ENCODE results near the gene PHACTR1. TPM values are rescaled to one million over a fixed set of nuclear protein-coding genes. Genes with fewer than 3 reads are reported as not detected.

The PHACTR1 gene
- total RNA-seq, 4 donors from 2014 or later: 1.5 to 3.6 (median 2.5) TPM

GRCh38 chr6:12886961-12887775 is 170.6 kb downstream of the PHACTR1 start:
- no peak for DNase-seq (ENCODE audit: low spot score in 2 of 2)
- no peak for TF ChIP-seq POLR2A (IDR thresholded peaks at IDR 0.05)
- TF ChIP-seq, protein P1, sequence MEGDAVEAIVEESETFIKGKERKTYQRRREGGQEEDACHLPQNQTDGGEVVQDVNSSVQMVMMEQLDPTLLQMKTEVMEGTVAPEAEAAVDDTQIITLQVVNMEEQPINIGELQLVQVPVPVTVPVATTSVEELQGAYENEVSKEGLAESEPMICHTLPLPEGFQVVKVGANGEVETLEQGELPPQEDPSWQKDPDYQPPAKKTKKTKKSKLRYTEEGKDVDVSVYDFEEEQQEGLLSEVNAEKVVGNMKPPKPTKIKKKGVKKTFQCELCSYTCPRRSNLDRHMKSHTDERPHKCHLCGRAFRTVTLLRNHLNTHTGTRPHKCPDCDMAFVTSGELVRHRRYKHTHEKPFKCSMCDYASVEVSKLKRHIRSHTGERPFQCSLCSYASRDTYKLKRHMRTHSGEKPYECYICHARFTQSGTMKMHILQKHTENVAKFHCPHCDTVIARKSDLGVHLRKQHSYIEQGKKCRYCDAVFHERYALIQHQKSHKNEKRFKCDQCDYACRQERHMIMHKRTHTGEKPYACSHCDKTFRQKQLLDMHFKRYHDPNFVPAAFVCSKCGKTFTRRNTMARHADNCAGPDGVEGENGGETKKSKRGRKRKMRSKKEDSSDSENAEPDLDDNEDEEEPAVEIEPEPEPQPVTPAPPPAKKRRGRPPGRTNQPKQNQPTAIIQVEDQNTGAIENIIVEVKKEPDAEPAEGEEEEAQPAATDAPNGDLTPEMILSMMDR (IDR thresholded peaks at IDR 0.05): no peak
- WGBS, 2 donors: 56 to 59% methylated on average over 8 of the region's 8 CpGs

GRCh38 chr6:12890171-12890790 is 173.7 kb downstream of the PHACTR1 start:
- 96 to 97% methylated on average over 9 of the region's 9 CpGs for WGBS, 2 donors
- intact Hi-C loops (cut with DNase I; ENCODE audit: low total_unique reads): no loop called here

More at GRCh38 chr6:12886961-12887775, 170.6 kb downstream of the PHACTR1 start:
- intact Hi-C loops (cut with DNase I; ENCODE audit: low total_unique reads): no loop called here
- H3K4me3 ChIP-seq (ENCODE audit: low read depth, poor library complexity, severe bottlenecking): no peak overlapping the region

GRCh38 chr6:12891595-12891994 is 175.0 kb downstream of the PHACTR1 start:
- H3K4me3 ChIP-seq (ENCODE audit: low read depth, poor library complexity, severe bottlenecking): no peak overlapping the region
- TF ChIP-seq, protein P1 (IDR thresholded peaks at IDR 0.05): no peak
- no peak for TF ChIP-seq POLR2A (IDR thresholded peaks at IDR 0.05)
- 73 to 76% methylated on average over 1 of the region's 1 CpG for WGBS, 2 donors
- no peak for DNase-seq (ENCODE audit: low spot score in 2 of 2)
- intact Hi-C loops (cut with DNase I; ENCODE audit: low total_unique reads): no loop called here

More at GRCh38 chr6:12890171-12890790, 173.7 kb downstream of the PHACTR1 start:
- no peak for TF ChIP-seq POLR2A (IDR thresholded peaks at IDR 0.05)
- TF ChIP-seq, protein P1 (IDR thresholded peaks at IDR 0.05): no peak
- no peak for DNase-seq (ENCODE audit: low spot score in 2 of 2)
- H3K4me3 ChIP-seq (ENCODE audit: low read depth, poor library complexity, severe bottlenecking): no peak overlapping the region

DNA sequence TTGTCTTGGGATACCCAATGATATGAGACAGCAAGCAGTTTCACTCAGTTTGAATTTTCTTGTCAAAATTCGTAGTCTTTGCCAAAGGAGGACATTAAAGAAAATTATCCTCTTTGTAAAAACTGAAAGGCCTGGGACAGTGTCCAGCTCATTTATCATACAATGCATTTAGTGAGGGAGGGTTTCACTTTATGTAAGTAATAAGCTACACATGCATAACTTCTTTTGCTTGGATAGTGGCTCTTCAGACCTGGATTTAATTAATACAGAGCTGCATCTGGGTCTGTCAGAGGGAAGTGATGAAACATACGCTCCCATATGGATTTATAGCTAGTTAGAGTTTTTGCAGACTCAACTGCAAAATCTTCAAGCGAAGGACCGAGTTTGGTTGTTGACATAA is 175.6 kb downstream of the PHACTR1 start:
- H3K4me3 ChIP-seq (ENCODE audit: low read depth, poor library complexity, severe bottlenecking): no peak overlapping the region
- TF ChIP-seq, protein P1 (IDR thresholded peaks at IDR 0.05): no peak
- TF ChIP-seq POLR2A (IDR thresholded peaks at IDR 0.05): no peak
- 48 to 66% methylated on average over 4 of the region's 4 CpGs for WGBS, 2 donors
- intact Hi-C loops (cut with DNase I; ENCODE audit: low total_unique reads): no loop called here
- DNase-seq (ENCODE audit: low spot score in 2 of 2): no peak

DNA sequence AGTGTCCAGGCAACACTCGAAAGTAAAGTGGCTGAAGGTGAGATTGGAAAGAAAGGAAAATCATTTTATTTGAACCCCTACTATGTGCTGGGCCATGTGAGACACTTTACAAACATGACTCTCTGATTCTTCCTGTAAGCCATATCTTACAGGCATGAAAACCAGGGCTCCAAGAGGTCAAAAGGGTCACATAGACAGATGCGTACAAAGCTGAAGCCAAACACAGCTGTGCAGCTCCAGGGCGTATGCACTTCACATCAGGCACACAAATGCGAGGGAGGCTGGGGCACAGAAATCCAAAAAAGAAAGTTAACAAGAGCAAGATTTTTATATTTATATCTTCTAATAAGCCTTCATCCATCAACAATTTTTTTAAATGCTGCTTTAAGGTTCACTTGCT is 176.5 kb downstream of the PHACTR1 start:
- DNase-seq (ENCODE audit: low spot score in 2 of 2): no peak
- no peak overlapping the region for H3K4me3 ChIP-seq (ENCODE audit: low read depth, poor library complexity, severe bottlenecking)
- WGBS, 2 donors: 75% methylated on average over 4 of the region's 4 CpGs
- intact Hi-C loops (cut with DNase I; ENCODE audit: low total_unique reads): no loop called here
- TF ChIP-seq, protein P1 (IDR thresholded peaks at IDR 0.05): no peak
- no peak for TF ChIP-seq POLR2A (IDR thresholded peaks at IDR 0.05)

Data from lower leg skin (tissue), 4 donors.